GM12891 (cell line): ENCODE measurements around the gene MYEOV.

ENCODE experiments used
- DNase-seq: peaks from one replicate; pipeline ENCODE4 v3.0.0; 2011; ENCODE audit warnings: low spot score; ENCODE audit not compliant: insufficient read length
- FAIRE-seq: peaks from 2 replicates; lab custom pipeline; 2011; peaks lifted over from hg19 to GRCh38; lab: Jason Lieb, UNC
- PAX5 ChIP-seq: IDR thresholded peaks from 2 replicates; pipeline ENCODE4 v1.6.1; 2011; ENCODE audit warnings: low read length, moderate library complexity, mild to moderate bottlenecking; ENCODE audit not compliant: insufficient read depth, severe bottlenecking
- POLR2A ChIP-seq: IDR thresholded peaks from 2 replicates; pipeline ENCODE4 v1.6.1; 2011; ENCODE audit warnings: low read depth, low read length, control low read depth
- POLR2AphosphoS5 ChIP-seq: IDR thresholded peaks from 2 replicates; pipeline ENCODE4 v1.6.1; 2011; ENCODE audit warnings: low read depth, low read length, control low read depth
- POU2F2 ChIP-seq: IDR thresholded peaks from 2 replicates; pipeline ENCODE4 v1.6.1; 2011; ENCODE audit warnings: low read depth, mild to moderate bottlenecking, control low read depth, low read length, moderate library complexity
- SPI1 ChIP-seq: IDR thresholded peaks from 2 replicates; pipeline ENCODE4 v1.6.1; 2011; ENCODE audit warnings: low read depth, low read length, control low read depth
- TAF1 ChIP-seq: IDR thresholded peaks from 2 replicates; pipeline ENCODE4 v1.6.1; 2011; ENCODE audit warnings: low read depth, low read length, control low read depth

Gene MYEOV

GRCh38 chr11:69286374-69287371 is 7.3 kb upstream of the MYEOV start:
- DNase-seq: no peak
- FAIRE-seq: no peak
- TF ChIP-seq POLR2A (no peak), POLR2AphosphoS5 (no peak), POU2F2 (no peak), SPI1 (no peak), TAF1 (no peak), PAX5 (no peak)

GRCh38 chr11:69287968-69288882 is 5.7 kb upstream of the MYEOV start:
- FAIRE-seq: no peak
- no peak for DNase-seq
- TF ChIP-seq POLR2A: no peak
- TF ChIP-seq PAX5: no peak
- TF ChIP-seq SPI1: no peak
- no peak for TF ChIP-seq POLR2AphosphoS5
- no peak for TF ChIP-seq TAF1
- no peak for TF ChIP-seq POU2F2

GRCh38 chr11:69288883-69289242 is 5.1 kb upstream of the MYEOV start:
- FAIRE-seq (no peak), DNase-seq (no peak)
- TF ChIP-seq POLR2AphosphoS5: no peak

GRCh38 chr11:69290806-69291205 is 3.1 kb upstream of the MYEOV start:
- DNase-seq: no peak
- no peak for TF ChIP-seq SPI1
- TF ChIP-seq PAX5: no peak
- TF ChIP-seq TAF1: no peak
- no peak for TF ChIP-seq POLR2AphosphoS5
- no peak for TF ChIP-seq POLR2A
- no peak for TF ChIP-seq POU2F2
- no peak for FAIRE-seq

GRCh38 chr11:69291459-69292110 is 2.4 kb upstream of the MYEOV start:
- no peak for TF ChIP-seq POLR2AphosphoS5
- no peak for TF ChIP-seq TAF1
- TF ChIP-seq PAX5: no peak
- TF ChIP-seq SPI1: no peak
- no peak for TF ChIP-seq POLR2A
- TF ChIP-seq POU2F2: no peak
- no peak for DNase-seq
- peak; percentile 61 for FAIRE-seq

GRCh38 chr11:69292221-69292648 is 1.7 kb upstream of the MYEOV start:
- no peak for FAIRE-seq
- TF ChIP-seq PAX5 (no peak), SPI1 (no peak), POLR2AphosphoS5 (no peak), TAF1 (no peak), POLR2A (no peak), POU2F2 (no peak)
- no peak for DNase-seq

GRCh38 chr11:69293087-69293486 is 868 bp upstream of the MYEOV start:
- no peak for FAIRE-seq
- DNase-seq: no peak
- TF ChIP-seq PAX5 (no peak), POU2F2 (no peak), SPI1 (no peak)

GRCh38 chr11:69294571-69295078 is 670 bp downstream of the MYEOV start:
- DNase-seq (no peak), FAIRE-seq (no peak)
- TF ChIP-seq POLR2AphosphoS5 (no peak), TAF1 (no peak), POU2F2 (no peak)

GRCh38 chr11:69295079-69295994 is 1.4 kb downstream of the MYEOV start:
- DNase-seq (no peak), FAIRE-seq (no peak)
- TF ChIP-seq SPI1: no peak
- no peak for TF ChIP-seq POLR2A
